Body of pancreas (tissue), 4 donors: Measurements from ENCODE around the gene MAPK9. TPM values are rescaled to one million over a fixed set of nuclear protein-coding genes. Genes with fewer than 3 reads are reported as not detected.

Source experiments
- ATAC-seq: fragments of 150-250 bp; one replicate; pipeline ENCODE4 v1.9.1; 2016
- DNase-seq, 4 donors: peaks; one replicate each; pipeline ENCODE4 v3.0.0-alpha.2; 2019
- H3K27ac ChIP-seq, 4 donors: fragments of 200-600 bp; sonication (generic); 1 replicate in 3 of 4; 2 replicates in 1 of 4; pipeline versions ENCODE4 v1.5.1 to v1.6.1; 2016 to 2019; ENCODE audit warnings: mild to moderate bottlenecking in 1 of 4, mixed read lengths in 1 of 4, moderate library complexity in 1 of 4
- H3K27me3 ChIP-seq, 2 donors: fragments of 200-600 bp; sonication (generic); one replicate each; pipeline ENCODE4 v1.6.0; 2016; ENCODE audit warnings: mild to moderate bottlenecking in 1 of 2
- H3K36me3 ChIP-seq, 2 donors: fragments of 200-600 bp; sonication (generic); replicated peaks in 1 of 2; 2 replicates each; pipeline ENCODE4 v1.5.1; 2016; ENCODE audit warnings: low read depth in 2 of 2; ENCODE audit not compliant: insufficient read depth in 1 of 2
- H3K4me1 ChIP-seq: fragments of 200-600 bp; sonication (generic); one replicate; pipeline ENCODE4 v1.6.0; 2016
- H3K4me3 ChIP-seq, 2 donors: fragments of 200-600 bp; sonication (generic); 1 replicate in 1 of 2; 2 replicates in 1 of 2; pipeline ENCODE4 v1.5.1; 2016 to 2019
- H3K9me3 ChIP-seq, 3 donors: fragments of 200-600 bp; sonication (generic); 1 replicate in 2 of 3; 2 replicates in 1 of 3; pipeline ENCODE4 v1.5.1; 2016
- POLR2A ChIP-seq, 3 donors: fragments of 450-650 bp; IDR thresholded peaks; one replicate each; pipeline ENCODE4 v1.6.1; 2016; ENCODE audit warnings: antibody characterized with exemption in 3 of 3, mild to moderate bottlenecking in 2 of 3
- WGBS, 2 donors: methylation state at CpG; one replicate each; pipeline ENCODE4 v1.1.5; 2017; 5-methylcytosine and 5-hydroxymethylcytosine counted together
- intact Hi-C: fragments of 100-400 bp; cut with DNase I; formaldehyde crosslinking; loops from one replicate; pipeline ENCODE4 v1.15.1; 2023
- total RNA-seq, 2 donors: library from RNA; depleted of rRNA; stranded (reverse); fragments of >200 nt; gene quantifications; one replicate each; pipeline ENCODE4 v1.1.0, GENCODE V29; 2016
- TF ChIP-seq, protein P1 (sequence below), 7 experiments: fragments of 450-650 bp in 4 of 7; fragments of 200-600 bp in 3 of 7; sonication (generic) in 3 of 7; IDR thresholded peaks; one replicate each; pipeline ENCODE4 v1.5.1; 2016 to 2019; ENCODE audit warnings: antibody characterized with exemption in 7 of 7

Gene MAPK9
- total RNA-seq, 2 donors from 2014 or later = 20.4 to 33.2 TPM

GRCh38 chr5:180313677-180314505 is 22.0 kb upstream of the MAPK9 start:
- no peaks in the 10 kb centered on the region for H3K4me1 ChIP-seq
- DNase-seq = peak in 1 of 4 donors; percentile 93
- H3K27me3 ChIP-seq = no peaks in the 10 kb centered on the region
- H3K27ac ChIP-seq = peak overlapping the region in 1 of 4 donors; percentile 53
- no peaks in the 10 kb centered on the region for H3K9me3 ChIP-seq
- no peak overlapping the region for H3K4me3 ChIP-seq
- 90 to 92% methylated on average over 43 to 50 of the region's 50 CpGs for WGBS, 2 donors
- no peak for TF ChIP-seq POLR2A (IDR thresholded peaks at IDR 0.05)
- TF ChIP-seq, protein P1, sequence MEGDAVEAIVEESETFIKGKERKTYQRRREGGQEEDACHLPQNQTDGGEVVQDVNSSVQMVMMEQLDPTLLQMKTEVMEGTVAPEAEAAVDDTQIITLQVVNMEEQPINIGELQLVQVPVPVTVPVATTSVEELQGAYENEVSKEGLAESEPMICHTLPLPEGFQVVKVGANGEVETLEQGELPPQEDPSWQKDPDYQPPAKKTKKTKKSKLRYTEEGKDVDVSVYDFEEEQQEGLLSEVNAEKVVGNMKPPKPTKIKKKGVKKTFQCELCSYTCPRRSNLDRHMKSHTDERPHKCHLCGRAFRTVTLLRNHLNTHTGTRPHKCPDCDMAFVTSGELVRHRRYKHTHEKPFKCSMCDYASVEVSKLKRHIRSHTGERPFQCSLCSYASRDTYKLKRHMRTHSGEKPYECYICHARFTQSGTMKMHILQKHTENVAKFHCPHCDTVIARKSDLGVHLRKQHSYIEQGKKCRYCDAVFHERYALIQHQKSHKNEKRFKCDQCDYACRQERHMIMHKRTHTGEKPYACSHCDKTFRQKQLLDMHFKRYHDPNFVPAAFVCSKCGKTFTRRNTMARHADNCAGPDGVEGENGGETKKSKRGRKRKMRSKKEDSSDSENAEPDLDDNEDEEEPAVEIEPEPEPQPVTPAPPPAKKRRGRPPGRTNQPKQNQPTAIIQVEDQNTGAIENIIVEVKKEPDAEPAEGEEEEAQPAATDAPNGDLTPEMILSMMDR (IDR thresholded peaks at IDR 0.05) = peak in 1 of 7 experiments; percentile 19
- no peaks in the 10 kb centered on the region for H3K36me3 ChIP-seq
- intact Hi-C loops = no loop called here
- ATAC-seq = no peak

- no peaks in the 10 kb centered on the region for H3K36me3 ChIP-seq
- TF ChIP-seq POLR2A (IDR thresholded peaks at IDR 0.05) = no peak
- TF ChIP-seq, protein P1 (IDR thresholded peaks at IDR 0.05) = no peak
- H3K9me3 ChIP-seq = no peaks in the 10 kb centered on the region
- no peak overlapping the region for H3K4me3 ChIP-seq
- no peak for DNase-seq
- H3K4me1 ChIP-seq = no peaks in the 10 kb centered on the region
- no peak for ATAC-seq
- 78 to 92% methylated on average over 7 to 11 of the region's 11 CpGs for WGBS, 2 donors
- no peaks in the 10 kb centered on the region for H3K27me3 ChIP-seq
- intact Hi-C loops = no loop called here
- no peak overlapping the region for H3K27ac ChIP-seq
Observed at GRCh38 chr5:180311216-180311615, 19.3 kb upstream of the MAPK9 start.

GRCh38 chr5:180306796-180307195 is 14.9 kb upstream of the MAPK9 start:
- WGBS, 2 donors = 80 to 94% methylated on average over 3 to 6 of the region's 8 CpGs
- intact Hi-C loops = no loop called here
- no peaks in the 10 kb centered on the region for H3K36me3 ChIP-seq

GRCh38 chr5:180305481-180305880 is 13.6 kb upstream of the MAPK9 start:
- Histone ChIP-seq H3K27ac (no peak overlapping the region), H3K9me3 (no peaks in the 10 kb centered on the region), H3K36me3 (no peaks in the 10 kb centered on the region), H3K27me3 (no peaks in the 10 kb centered on the region), H3K4me1 (no peaks in the 10 kb centered on the region), H3K4me3 (no peak overlapping the region)
- 89 to 91% methylated on average over 11 to 12 of the region's 12 CpGs for WGBS, 2 donors
- TF ChIP-seq POLR2A (IDR thresholded peaks at IDR 0.05) = no peak
- TF ChIP-seq, protein P1 (IDR thresholded peaks at IDR 0.05) = no peak
- intact Hi-C loops = no loop called here
- no peak for ATAC-seq
- DNase-seq = no peak

More at GRCh38 chr5:180306796-180307195, 14.9 kb upstream of the MAPK9 start:
- ATAC-seq = no peak
- TF ChIP-seq, protein P1 (IDR thresholded peaks at IDR 0.05) = no peak
- no peak for TF ChIP-seq POLR2A (IDR thresholded peaks at IDR 0.05)
- no peak for DNase-seq
- no peaks in the 10 kb centered on the region for H3K9me3 ChIP-seq
- no peaks in the 10 kb centered on the region for H3K27me3 ChIP-seq
- no peaks in the 10 kb centered on the region for H3K4me1 ChIP-seq
- H3K4me3 ChIP-seq = no peak overlapping the region
- no peak overlapping the region for H3K27ac ChIP-seq
